GM12874 (cell line): Measurements from ENCODE around the gene TRIM49B.
"Not testable (repeated sequence)": the region's sequence is repeated elsewhere in the genome, so short reads cannot be mapped to it uniquely, and the experiment has no call there.

ENCODE experiments used
- TF ChIP-seq, protein P1 (sequence below): IDR thresholded peaks from 2 replicates; pipeline ENCODE4 v1.5.1; 2011; ENCODE audit warnings: low read depth, mild to moderate bottlenecking, control low read depth, low read length, moderate library complexity; ENCODE audit not compliant: insufficient read depth

TRIM49B gene

DNA sequence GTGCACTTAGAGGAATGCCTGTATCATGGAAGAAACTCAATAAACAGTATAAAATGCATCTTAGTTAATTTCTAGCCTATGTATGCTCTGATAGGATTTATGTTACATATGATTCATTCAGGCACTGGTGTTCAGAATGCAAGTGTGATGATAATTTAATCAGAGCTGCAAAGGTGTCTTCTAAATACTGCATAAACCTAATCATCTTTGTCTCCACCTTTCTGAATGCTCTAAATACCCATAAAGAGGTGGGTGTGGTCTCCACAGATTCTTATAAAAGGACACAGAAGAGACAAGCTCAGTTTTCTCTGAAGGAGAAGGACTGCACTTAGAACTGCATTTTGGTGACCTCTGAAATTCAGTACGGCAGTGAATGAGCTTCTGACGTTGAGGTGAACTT is at the start of gene TRIM49B:
TRIM49B (plus strand) TSS at position 301 of the 400 bp plus-strand sequence. CDS start 2,777 bp downstream, outside the sequence.
- TF ChIP-seq, protein P1, sequence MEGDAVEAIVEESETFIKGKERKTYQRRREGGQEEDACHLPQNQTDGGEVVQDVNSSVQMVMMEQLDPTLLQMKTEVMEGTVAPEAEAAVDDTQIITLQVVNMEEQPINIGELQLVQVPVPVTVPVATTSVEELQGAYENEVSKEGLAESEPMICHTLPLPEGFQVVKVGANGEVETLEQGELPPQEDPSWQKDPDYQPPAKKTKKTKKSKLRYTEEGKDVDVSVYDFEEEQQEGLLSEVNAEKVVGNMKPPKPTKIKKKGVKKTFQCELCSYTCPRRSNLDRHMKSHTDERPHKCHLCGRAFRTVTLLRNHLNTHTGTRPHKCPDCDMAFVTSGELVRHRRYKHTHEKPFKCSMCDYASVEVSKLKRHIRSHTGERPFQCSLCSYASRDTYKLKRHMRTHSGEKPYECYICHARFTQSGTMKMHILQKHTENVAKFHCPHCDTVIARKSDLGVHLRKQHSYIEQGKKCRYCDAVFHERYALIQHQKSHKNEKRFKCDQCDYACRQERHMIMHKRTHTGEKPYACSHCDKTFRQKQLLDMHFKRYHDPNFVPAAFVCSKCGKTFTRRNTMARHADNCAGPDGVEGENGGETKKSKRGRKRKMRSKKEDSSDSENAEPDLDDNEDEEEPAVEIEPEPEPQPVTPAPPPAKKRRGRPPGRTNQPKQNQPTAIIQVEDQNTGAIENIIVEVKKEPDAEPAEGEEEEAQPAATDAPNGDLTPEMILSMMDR: not testable (repeated sequence)

DNA sequence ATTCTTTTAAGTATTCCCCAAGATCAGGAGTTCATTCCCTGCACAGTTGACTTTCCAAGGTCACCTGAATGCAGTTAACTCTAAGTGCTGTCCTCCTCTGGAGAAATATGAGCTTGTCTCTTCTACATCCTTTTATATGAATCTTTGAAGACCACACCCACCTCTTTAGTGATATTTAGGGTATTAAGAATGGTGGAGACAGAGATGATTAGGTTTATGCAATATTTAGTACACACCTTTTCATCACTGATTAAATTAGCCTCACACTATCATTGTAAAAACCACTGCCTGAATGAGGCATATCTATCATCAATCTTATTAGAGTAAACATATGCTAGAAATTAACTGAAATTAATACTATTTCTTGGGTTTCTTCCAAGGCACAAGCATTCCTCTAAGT is 44.8 kb upstream of the TRIM49B start, which contains the start of gene TRIM51G:
TRIM51G (minus strand) TSS at position 101 of the 400 bp plus-strand sequence. CDS start 2,190 bp downstream, outside the sequence.
- TF ChIP-seq, protein P1: not testable (repeated sequence)

DNA sequence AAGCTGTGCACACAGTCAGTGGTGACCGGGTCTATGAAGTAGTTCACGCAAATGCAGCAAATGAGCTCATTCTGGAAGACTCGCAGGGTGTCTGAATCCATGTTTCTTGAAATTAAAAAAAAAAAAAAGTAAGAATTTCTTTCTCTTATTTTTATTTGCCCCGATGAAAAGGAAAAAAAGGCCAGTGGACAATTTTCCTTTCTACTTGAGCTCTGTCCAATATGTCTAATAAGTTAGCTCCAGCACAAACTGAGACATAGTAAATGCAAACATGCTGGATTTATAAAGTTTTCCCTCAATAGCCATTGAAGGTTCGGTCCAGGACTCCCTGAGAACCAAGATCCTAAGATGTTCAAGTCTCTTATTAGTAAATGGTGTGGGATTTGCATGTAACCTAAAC is 30.4 kb downstream of the TRIM49B start, which contains the start of gene TRIM64C:
TRIM64C (minus strand) TSS at position 101 of the 400 bp plus-strand sequence; CDS start at position 101, 0 bp downstream.
- TF ChIP-seq, protein P1: not testable (repeated sequence)
